Stomach (tissue), 4 donors: ENCODE data around the gene PRR23E.

Experiments used
- POLR2A ChIP-seq, 4 donors: fragments of 450-650 bp; IDR thresholded peaks; one replicate each; pipeline ENCODE4 v1.6.1; 2016; ENCODE audit warnings: antibody characterized with exemption in 4 of 4, control low read depth in 2 of 4, mild to moderate bottlenecking in 1 of 4, moderate library complexity in 1 of 4
- TF ChIP-seq, protein P1 (sequence below), 7 experiments: fragments of 450-650 bp in 4 of 7; fragments of 200-600 bp in 3 of 7; sonication (generic) in 3 of 7; IDR thresholded peaks; one replicate each; pipeline ENCODE4 v1.5.1; 2016 to 2019; ENCODE audit warnings: antibody characterized with exemption in 7 of 7, control low read depth in 2 of 7, mild to moderate bottlenecking in 1 of 7

DNA sequence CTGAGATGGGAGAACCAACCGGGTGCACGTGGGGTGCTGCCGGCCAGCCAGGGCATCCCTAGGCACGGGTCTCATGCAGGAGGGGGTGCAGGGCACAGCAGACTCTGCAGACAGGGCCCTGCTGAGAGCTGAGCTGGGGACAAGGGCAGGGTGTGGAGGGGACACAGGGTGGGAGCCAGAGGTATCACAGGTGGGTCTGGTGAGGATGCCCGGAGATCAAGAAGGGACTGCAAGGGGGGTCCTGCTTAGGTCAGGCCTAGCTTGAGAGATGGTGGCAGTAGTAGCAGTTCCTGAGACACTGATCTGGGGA is 39.5 kb upstream of the PRR23E start:
- TF ChIP-seq POLR2A (IDR thresholded peaks at IDR 0.05): no peak
- TF ChIP-seq, protein P1, sequence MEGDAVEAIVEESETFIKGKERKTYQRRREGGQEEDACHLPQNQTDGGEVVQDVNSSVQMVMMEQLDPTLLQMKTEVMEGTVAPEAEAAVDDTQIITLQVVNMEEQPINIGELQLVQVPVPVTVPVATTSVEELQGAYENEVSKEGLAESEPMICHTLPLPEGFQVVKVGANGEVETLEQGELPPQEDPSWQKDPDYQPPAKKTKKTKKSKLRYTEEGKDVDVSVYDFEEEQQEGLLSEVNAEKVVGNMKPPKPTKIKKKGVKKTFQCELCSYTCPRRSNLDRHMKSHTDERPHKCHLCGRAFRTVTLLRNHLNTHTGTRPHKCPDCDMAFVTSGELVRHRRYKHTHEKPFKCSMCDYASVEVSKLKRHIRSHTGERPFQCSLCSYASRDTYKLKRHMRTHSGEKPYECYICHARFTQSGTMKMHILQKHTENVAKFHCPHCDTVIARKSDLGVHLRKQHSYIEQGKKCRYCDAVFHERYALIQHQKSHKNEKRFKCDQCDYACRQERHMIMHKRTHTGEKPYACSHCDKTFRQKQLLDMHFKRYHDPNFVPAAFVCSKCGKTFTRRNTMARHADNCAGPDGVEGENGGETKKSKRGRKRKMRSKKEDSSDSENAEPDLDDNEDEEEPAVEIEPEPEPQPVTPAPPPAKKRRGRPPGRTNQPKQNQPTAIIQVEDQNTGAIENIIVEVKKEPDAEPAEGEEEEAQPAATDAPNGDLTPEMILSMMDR (IDR thresholded peaks at IDR 0.05): no peak
